ENCODE results near the gene PTPN18.
A peak's percentile ranks its signal among the peaks of the same experiment; 100 is the strongest.
"Not testable (repeated sequence)": the region's sequence is repeated elsewhere in the genome, so short reads cannot be mapped to it uniquely, and the experiment has no call there.

Gene PTPN18

GRCh38 chr2:130382313-130382917 is 26.6 kb downstream of the PTPN18 start:
- DNase-seq: no peak

GRCh38 chr2:130385709-130386108 is 29.9 kb downstream of the PTPN18 start:
- DNase-seq: no peak

- DNase-seq: no peak
Measured at GRCh38 chr2:130387071-130387400, 31.2 kb downstream of the PTPN18 start.

- DNase-seq: no peak
Measured at GRCh38 chr2:130387804-130388203, 31.9 kb downstream of the PTPN18 start.

- DNase-seq: no peak
Measured at GRCh38 chr2:130388221-130388907, 32.5 kb downstream of the PTPN18 start.

- no peak for DNase-seq
Measured at GRCh38 chr2:130389358-130389757, 33.5 kb downstream of the PTPN18 start.

- no peak for DNase-seq
Measured at GRCh38 chr2:130389783-130390182, 33.9 kb downstream of the PTPN18 start.

- DNase-seq: peak; percentile 45
Measured at GRCh38 chr2:130390460-130391057, 34.7 kb downstream of the PTPN18 start.

GRCh38 chr2:130391058-130391871 is 35.4 kb downstream of the PTPN18 start:
- peak; percentile 75 for DNase-seq

- DNase-seq: peak; percentile 56
Measured at GRCh38 chr2:130391872-130392670, 36.2 kb downstream of the PTPN18 start.

- no peak for DNase-seq
Measured at GRCh38 chr2:130393318-130393910, 37.6 kb downstream of the PTPN18 start.

- DNase-seq: not testable (repeated sequence)
Measured at GRCh38 chr2:130406280-130406679, 50.4 kb downstream of the PTPN18 start.

- DNase-seq: not testable (repeated sequence)
Measured at GRCh38 chr2:130416693-130417092, 60.8 kb downstream of the PTPN18 start.

- DNase-seq: not testable (repeated sequence)
Measured at GRCh38 chr2:130418845-130419244, 63.0 kb downstream of the PTPN18 start.
